AG04449 (cell line): Measurements from ENCODE around the gene MAP4K4.

Experiments used
- CTCF ChIA-PET: fragments of 350-600 bp; formaldehyde crosslinking; extraction: SDS; loops from one replicate; lab custom pipeline; 2021; ENCODE audit warnings: antibody characterized with exemption; lab: Yijun Ruan, JAX
- POLR2A ChIA-PET: fragments of 400-600, 350-600 bp; formaldehyde crosslinking; extraction: SDS; loops from one replicate; lab custom pipeline; 2020; ENCODE audit warnings: antibody characterized with exemption, inconsistent platforms; lab: Yijun Ruan, JAX
- DNase-seq: peaks from one replicate; pipeline ENCODE4 v3.0.0-alpha.2; 2010; ENCODE audit warnings: low read depth, low spot score
- H3K4me3 ChIP-seq: 2 replicates; pipeline ENCODE4 v1.5.1; 2011; ENCODE audit warnings: low read depth, mild to moderate bottlenecking, control low read depth, low read length
- CTCF ChIP-seq: IDR thresholded peaks from one replicate; pipeline ENCODE4 v1.5.1; 2011; ENCODE audit warnings: mild to moderate bottlenecking, moderate library complexity, low read length, control low read depth, inconsistent platforms; ENCODE audit not compliant: insufficient read depth; ENCODE audit errors: missing control alignments

Gene MAP4K4

GRCh38 chr2:101831351-101831865 lies 133.9 kb downstream of the MAP4K4 start:
- no peak for DNase-seq
- CTCF ChIA-PET = interaction anchor here (0.6 to 13.9 kb wide), 56 partner anchors 9 to 493 kb away, joined by 3 to 127 read pairs (median 4); partner anchors contain the start of gene MAP4K4
- H3K4me3 ChIP-seq = no peak overlapping the region
- POLR2A ChIA-PET = interaction anchor here (1.2 kb wide), 1 partner anchor 356 kb away, joined by 3 read pairs; the partner anchor contains the start of gene RFX8
- TF ChIP-seq CTCF = peak; percentile 84

- no peak for TF ChIP-seq CTCF
- ChIA-PET POLR2A (no interaction called here), CTCF (interaction anchor here (0.6 to 13.9 kb wide), 42 partner anchors 8 to 494 kb away, joined by 3 to 127 read pairs (median 5); partner anchors contain the start of gene MAP4K4)
- H3K4me3 ChIP-seq = no peak overlapping the region
- DNase-seq = no peak
Observed at GRCh38 chr2:101832114-101832513, 134.6 kb downstream of the MAP4K4 start.

- POLR2A ChIA-PET = no interaction called here
- CTCF ChIA-PET = interaction anchor here (0.6 to 13.9 kb wide), 8 partner anchors 10 to 418 kb away, joined by 3 to 127 read pairs (median 11); partner anchors contain the start of gene MAP4K4
- TF ChIP-seq CTCF = no peak
- DNase-seq = no peak
- no peak overlapping the region for H3K4me3 ChIP-seq
Observed at GRCh38 chr2:101833890-101834523, 136.5 kb downstream of the MAP4K4 start.

- ChIA-PET POLR2A (no interaction called here), CTCF (interaction anchor here (0.9 to 2.3 kb wide), 7 partner anchors 9 to 495 kb away, joined by 3 to 6 read pairs (median 4); no protein-coding TSS in a partner anchor)
- no peak for TF ChIP-seq CTCF
- H3K4me3 ChIP-seq = no peak overlapping the region
- DNase-seq = no peak
Observed at GRCh38 chr2:101837354-101837753, 139.8 kb downstream of the MAP4K4 start.

- DNase-seq = no peak
- CTCF ChIA-PET = interaction anchor here (2.6 to 2.7 kb wide), 2 partner anchors 11 to 421 kb away, joined by 13 to 26 read pairs; no protein-coding TSS in a partner anchor
- TF ChIP-seq CTCF = no peak
- POLR2A ChIA-PET = no interaction called here
- H3K4me3 ChIP-seq = no peak overlapping the region
Observed at GRCh38 chr2:101841679-101842327, 144.3 kb downstream of the MAP4K4 start.

GRCh38 chr2:101842471-101842870 lies 145.0 kb downstream of the MAP4K4 start:
- TF ChIP-seq CTCF = no peak
- POLR2A ChIA-PET = no interaction called here
- no peak overlapping the region for H3K4me3 ChIP-seq
- DNase-seq = no peak
- CTCF ChIA-PET = no interaction called here
